Stimulated activated CD4-positive, alpha-beta T cell treated with anti-CD3 and anti-CD28 coated beads, Interleukin-15, amount 100 ng/mL, for 24 hours (primary cell): ENCODE measurements around the gene EXOC2.
"Not testable (repeated sequence)": the region's sequence is repeated elsewhere in the genome, so short reads cannot be mapped to it uniquely, and the experiment has no call there.

Experiments used
- DNase-seq: peaks from one replicate; pipeline ENCODE4 v3.0.0-alpha.2; 2020

Gene EXOC2

DNA sequence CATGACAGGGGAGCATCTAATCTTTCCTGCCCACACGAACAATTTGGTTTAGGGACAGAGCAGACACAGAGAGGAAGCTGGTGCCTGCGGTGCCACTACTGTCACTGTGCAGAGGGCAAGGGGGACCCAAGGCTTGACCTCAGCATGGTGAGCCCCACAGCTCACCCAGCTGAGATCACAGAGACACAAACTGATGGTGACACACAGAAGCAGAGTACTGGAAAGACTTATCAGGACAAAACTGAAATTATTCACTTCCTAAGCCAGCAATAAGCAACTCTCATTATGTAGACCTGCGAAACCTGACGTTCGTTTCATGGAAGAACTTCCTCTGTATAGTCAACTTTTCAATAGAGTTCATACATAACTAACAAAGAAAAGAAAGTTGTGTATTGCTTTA, 122.1 kb downstream of the EXOC2 start:
- DNase-seq = no peak

DNA sequence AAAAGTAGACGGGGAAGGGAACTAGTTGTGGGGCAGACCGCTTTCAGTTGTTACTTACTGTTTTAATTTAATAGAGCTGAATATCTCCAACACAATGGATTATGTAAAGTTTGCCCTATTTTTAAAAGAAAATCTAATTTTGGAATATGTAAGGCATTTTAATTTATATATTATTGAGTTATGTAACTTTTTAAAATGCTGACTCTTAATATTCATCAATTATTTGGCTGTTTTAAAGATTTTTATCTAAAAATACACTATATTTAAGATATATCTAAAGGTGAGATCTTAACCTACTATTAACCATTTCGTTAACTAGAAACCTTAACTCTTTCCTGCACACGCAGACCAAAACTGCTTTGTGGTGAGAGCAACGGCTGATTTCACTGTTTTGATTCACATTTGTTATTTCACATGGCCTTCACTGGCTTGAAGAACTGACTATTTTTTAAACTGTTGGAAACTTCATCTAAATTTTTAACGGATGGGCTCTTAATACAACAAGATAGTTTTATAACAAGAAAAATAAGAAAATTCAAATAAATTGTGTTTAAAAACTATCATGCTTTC, 123.9 kb downstream of the EXOC2 start:
- no peak for DNase-seq

DNA sequence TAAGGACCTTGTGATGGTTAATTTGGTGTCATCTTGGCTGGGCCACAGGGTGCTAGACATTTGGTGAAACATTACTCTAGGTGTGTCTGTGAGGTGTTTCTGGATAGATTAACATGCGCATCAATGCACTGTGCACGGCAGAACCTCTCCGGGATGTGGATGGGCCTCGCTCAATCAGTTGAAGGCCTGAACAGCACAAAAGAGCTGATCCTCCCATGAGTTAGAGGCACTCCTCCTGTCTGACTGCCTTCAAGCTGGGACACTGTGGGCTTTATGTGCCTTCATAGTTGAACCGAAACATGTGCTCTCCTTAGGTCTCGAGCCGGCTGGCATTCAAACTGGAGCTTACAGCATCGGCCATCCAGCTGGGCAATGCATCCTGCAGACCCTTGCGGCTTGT, 124.9 kb downstream of the EXOC2 start:
- DNase-seq = no peak

DNA sequence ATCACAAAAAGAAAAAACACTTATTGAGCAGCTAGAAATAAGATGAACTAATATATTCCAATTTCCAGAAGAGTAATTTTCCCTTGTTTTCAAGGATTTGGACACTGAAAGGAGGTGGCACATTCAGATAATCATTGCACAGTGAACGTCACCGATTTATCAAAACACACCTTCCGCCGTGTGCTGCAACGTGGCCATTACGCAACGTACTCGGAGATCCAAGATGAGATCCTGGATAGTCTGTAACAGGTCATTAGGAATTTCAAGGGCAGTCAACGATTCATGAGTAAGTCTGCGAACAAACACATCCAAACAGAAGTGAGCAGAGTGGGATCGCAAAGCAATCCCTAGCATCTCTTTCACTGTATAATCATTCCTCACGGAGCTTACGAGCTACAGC, 129.1 kb downstream of the EXOC2 start:
- no peak for DNase-seq

DNA sequence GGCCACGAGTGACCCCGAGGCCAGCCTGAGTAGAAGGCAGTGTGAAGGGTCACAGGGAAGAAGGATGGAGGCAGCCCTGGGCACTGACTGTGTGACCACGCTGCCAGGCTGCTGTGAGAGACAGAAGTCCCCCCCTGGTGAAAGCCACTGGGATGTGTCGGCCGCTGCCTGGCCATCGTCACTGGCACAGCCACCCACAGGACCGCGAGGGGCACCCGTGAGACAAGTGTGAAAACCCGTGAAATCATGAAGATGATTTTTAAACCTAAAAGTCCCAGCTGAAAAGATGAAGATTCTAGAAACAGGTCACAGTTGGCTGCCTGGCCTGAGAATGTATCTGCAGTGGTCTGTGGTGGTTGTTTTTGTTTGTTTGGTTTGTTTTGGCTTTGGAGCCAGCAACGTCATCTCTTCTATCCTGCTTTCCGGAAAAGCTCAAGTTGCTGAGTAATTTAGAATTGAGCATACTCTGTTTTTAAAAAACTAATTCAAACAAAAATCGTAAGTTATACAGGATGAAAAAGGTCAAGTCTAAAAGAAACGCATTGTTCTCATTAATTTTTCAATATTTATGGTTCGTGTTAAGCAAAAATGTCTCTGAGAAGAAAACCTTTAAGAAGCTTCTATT, 130.8 kb downstream of the EXOC2 start:
- no peak for DNase-seq

DNA sequence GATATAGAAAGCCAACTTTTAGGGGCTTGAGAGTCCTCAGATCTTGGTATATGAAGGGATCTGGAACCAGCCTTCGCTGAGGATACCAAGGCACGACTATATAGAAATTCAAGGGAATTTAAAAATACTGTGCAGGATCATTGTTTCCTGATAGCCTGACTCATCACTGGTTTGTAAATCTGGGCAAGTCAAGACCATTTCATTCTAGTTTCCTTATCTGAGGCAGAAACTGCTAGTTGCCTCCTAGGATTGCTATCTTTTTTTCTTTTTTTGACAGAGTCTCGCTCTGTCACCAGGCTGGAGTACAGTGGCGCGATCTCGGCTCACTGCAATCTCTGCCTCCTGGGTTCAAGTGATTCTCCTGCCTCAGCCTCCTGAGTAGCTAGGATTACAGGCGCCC, 131.6 kb downstream of the EXOC2 start:
- not testable (repeated sequence) for DNase-seq

DNA sequence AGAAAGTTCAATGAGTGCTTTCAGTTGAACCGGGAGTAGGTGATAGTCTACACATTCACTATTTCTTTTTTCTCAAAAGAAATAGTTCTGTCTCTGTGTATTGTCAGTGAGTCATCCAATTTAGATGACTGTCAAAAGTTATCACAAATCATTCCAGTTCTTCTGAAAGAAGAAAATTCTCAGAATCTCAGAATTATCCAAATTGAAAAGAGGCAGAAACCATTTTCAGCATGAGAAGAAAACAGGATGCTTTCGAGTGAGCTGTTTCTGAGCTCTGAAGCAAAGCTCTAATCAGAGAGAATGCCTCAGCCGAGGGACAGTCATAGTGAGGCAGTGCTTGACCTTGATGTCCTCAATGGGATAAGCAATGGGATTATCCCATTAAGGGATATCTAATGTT, 134.0 kb downstream of the EXOC2 start:
- DNase-seq = peak; percentile 35

DNA sequence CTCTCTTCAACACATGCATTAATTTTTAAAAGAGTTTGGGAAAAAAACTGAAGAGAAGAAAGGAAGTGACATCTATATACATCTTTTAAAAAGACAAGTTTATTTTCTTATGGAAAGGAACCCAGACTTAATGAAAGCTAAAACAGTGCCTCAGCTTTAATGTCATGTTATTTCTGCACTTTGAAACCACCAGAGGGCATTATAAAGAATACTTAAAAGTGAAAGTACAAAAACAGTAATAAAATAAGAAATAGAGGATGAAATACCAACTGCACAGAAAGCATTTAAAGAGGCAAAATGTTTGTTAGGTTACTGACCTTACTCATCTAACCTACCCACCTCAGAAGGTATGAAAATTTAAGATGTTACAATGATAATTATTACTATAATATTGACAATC, 134.8 kb downstream of the EXOC2 start:
- DNase-seq = no peak

DNA sequence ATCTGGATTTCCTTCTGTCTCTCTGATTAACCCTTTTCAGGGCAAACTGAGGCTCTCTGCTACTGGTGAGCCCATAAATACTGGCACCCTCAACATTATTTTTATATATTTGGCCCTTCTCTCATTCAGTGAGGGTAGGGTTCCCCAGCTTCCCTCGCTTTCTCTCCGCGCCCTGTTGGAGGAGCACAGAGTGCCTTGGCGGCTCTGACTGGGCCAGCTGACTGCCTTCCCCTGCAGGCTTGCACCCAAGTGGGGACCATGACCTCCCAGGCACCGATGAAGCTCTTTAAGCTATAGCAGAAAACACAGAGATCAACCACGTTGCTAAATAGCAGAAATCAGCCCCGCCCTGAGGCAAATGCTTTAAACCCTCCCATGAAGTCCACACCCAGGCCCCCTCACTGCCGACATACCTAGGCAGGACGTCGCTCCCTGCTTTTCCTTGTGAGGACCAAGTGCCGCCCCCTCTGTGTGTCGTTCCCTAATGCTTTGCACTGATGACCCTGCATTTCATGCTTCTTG, 141.0 kb downstream of the EXOC2 start:
- no peak for DNase-seq

DNA sequence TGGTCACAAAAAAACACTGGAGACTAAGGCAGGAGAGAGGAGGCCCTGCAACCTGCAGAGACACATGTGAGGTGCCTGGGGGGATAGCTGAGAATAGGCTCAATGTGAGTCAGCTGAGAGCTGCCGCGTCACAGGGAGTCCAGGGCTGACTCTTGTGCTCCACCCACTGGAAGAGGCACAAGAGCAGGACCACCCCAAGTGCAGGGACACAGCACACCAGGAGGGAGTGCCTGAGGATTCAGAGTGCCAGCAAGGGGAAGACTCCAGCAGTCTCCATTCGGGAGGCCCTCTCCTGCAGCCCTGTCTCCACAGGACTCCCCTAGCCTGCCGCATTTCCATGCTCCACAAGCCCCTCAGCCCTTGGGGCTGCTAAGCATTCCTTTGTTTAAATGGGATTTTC, 141.5 kb downstream of the EXOC2 start:
- peak; percentile 64 for DNase-seq

DNA sequence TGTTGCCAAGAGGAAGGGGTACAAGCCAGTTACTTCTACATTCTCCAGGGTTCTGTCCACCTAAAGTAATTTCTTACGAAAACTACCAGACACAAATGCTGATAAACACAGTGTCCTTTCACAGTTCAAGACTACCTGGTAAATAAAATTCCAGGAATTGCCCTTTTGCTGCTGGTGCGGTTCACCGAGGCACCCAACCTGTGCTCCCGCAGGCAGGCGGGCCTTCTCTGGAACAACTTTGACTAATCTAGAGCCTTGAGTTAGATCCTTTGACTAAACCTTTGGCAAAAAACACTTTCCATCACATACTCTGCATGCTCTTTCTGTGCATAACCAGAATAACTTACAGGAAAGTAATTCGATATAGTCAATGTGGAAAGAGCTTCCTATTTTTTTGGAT, 143.0 kb downstream of the EXOC2 start:
- peak; percentile 59 for DNase-seq

DNA sequence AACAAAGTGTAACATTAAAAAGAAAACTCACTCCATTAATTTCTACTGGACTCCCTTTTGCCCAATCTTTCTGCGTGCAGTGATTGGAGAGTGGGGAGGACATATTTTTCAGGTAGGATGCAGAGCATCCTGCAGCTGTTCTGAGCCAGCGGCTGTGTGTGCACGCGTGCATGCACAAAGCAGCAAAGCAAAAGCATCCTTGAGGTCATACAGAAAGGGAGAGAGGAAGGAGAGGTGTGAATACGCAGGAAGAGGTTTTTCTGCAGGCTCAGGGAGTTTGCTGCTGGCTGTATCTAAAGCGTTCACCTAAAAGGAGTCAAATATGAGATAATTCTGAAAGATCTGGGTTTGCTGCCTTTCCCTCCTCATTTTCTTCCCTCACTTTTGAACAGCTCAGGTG, 144.4 kb downstream of the EXOC2 start:
- peak; percentile 69 for DNase-seq

DNA sequence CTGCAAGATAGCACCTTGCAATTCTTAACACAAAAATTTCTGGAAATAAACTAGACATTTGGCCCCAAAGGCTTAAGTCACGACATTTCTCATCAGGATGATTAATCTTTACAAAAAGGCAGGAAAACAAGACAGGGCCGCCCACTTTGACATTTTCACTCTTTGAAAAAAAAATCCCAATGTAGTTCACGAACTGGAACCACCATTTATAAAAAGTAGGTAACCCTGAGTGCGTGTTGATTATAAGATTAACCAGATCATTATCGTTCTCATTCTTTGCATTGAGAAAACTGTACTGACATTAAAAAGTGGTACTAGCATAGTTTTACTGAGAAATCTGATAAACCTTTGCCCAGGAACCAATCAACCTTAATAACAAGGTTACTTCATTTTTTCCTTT, 144.8 kb downstream of the EXOC2 start:
- DNase-seq = peak; percentile 45

DNA sequence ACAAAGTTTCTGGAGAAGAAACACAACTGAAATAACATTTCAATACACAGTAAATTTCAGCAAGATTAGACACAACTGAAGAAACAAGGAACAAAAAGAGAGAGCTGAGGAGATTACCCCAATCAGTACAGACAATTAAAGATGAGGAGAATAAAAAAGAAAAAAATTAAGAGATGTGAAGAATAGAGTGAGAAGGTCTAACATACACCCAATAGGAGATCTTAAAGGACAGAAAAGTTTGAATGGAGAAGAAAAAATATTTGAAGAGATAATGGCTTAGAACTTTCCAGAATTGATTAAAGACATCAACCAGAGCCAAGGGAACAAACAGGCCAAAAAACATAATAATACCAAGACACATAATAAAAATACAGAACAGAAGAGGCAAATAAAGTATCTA, 152.4 kb downstream of the EXOC2 start:
- no peak for DNase-seq

DNA sequence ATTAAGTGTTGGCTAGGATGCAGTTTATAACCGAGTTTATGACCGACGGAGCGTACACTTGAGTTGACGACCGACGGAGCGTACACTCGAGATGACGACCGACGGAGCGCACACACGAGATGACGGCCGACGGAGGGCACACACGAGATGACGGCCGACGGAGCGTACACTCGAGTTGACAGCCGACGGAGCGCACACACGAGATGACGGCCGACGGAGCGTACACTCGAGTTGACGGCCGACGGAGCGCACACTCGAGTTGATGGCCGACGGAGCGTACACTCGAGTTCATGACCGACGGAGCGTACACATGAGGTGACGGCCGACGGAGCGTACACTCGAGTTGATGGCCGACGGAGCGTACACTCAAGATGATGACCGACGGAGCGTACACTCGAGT, 155.8 kb downstream of the EXOC2 start:
- DNase-seq = no peak

DNA sequence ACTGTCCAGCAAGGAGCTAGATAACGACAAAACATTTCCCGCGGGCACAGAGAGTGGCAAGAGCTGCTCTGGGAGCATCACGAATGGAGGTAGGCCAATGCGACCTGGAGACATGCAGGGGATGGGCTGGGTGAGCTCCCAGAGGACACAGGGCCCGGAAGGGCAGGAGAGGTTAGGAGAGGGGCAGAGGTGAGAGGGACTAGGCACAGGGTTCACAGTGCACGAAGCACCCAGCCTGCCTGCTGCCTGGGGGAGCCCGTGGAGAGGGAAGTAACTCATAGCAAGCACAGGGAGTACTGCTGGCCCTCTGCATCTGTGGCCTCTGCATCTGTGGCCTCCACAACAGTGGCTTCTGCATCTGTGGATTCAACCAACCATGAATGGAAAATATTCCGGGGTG, 162.5 kb downstream of the EXOC2 start:
- DNase-seq = no peak

DNA sequence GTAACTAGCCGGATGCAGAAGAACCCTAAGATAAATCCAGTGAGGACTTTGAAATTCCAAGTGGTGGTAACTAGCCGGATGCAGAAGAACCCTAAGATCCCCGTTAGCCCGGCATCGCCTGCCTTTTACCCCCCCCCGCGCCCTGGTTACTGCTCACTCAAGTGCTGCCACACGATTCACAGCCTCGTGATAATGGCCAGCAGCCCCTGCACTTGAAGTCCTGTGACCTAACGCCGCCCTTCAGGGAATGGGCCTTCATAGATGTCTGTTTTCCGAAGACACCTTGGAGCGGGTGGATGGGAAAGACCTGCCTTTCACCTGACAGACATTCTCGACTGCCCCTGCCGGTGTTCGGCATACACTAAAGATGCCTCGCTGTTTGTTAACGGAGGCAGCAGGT, 163.9 kb downstream of the EXOC2 start:
- DNase-seq = no peak

DNA sequence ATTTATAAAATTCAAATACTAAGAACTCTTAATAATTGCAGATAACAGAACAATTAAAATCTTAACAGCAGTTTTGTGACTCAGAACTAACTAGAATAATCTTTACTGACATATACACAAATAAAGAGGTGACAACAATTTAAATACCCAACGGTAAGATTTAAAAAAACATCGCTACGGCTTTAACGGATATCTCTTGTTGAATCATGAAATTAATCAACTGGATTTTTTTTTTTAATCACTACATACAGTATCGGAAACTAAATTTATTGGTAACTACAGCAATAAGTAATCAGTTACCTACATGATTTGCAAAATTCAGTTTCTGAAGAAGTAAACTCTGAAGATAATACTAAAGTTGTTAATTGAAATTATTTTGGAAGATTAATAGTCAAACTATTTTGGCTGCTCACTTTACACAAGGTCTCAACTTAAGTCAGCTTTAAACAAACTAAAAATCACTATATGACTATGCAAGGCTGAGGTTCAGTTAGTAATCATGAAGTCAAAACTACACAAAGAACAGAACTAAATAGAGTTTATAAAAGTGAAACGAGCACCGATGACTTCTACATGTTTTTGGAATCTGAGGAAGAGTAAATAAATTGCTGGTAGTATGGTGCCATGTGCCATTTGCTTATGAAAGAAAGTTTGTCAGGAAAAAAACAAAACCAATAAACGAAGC, 164.8 kb downstream of the EXOC2 start:
- no peak for DNase-seq

DNA sequence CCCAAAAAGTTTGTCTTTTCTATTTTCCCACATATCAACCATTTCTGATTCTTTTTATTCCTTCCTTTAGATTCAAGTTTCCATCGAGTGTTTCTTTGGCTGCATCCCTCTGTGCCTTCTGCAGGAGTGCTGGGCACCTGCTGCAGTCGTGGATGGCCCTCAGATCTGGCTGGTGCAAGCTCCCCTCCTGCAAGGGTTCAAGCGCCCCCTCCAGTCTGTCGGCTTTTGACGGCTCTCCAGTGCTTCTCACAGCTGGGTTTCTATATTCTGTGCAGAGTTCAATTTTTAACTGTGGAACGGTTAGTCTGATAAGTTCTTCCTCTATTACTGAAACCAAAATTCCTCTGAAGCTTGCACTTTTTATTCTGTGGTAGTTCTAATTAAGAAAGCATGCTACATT, 168.1 kb downstream of the EXOC2 start:
- peak; percentile 53 for DNase-seq

DNA sequence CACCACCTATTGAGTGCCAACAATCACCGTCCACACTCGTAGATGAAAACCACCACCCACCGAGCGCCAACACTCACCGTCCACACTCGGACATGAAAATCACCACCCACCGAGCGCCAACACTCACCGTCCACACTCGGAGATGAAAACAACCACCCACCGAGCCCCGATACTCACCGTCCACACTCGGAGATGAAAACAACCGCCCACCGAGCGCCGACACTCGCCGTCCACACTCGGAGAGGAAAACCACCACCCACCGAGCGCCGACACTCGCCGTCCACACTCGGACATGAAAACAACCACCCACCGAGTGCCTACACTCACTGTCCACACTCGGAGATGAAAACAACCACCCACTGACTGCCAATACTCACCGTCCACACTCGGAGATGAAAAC, 172.1 kb downstream of the EXOC2 start:
- DNase-seq = no peak

DNA sequence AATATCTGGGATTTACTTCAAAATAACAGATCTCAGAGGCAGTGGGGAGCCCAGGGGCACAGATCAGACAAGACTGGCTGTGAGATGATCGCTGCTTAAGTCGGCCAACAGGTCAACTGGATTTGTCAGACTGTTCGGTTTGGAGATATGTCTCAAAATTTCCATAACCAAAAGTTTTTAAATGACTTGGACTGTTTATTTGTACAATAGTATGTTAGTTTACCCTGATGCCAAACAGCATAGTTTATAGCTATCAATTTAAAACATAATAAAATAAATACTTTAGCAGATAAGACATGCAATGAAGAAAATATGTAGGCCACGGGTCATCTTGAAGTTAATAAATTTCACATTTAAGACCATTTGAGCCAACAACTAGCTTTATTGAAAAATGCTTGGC, 174.7 kb downstream of the EXOC2 start:
- no peak for DNase-seq

DNA sequence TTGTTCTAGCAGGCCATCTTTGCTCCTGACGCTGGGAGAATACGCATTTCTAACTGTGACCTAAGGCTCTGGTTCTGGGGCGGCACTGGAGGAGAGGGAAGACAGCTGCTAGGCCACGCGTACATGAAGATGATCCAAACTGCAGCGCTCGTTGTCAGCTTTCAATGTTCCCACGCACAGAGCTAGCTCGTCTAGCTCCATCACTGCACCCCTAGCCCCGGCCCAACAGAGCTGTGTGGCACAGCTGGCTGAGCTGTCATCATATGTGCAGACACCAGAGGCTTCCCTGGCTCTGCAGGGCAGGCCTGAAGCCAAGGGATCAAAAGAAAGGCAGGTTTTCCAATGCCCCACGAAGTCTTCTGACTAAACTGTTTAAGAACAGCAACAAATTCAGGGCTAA, 176.7 kb downstream of the EXOC2 start:
- DNase-seq = no peak

DNA sequence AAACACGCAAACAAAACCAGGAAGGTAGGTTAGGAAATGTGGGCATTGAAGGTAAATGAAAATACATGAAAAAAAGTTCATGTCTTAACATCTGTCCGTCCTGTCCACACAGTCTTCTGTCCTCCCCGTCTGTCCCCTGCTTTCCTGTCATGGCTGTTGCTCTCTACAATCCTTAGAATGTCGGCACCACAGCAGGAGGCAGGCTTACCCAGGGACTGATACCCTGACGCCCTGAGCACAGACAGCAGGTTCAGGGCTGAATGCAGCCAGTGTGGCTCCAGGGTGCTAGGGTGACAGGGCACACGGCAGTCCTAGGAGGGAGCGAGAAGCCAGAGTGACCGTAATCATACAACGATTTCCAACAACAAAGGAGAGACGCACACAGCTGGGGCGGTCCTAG, 177.7 kb downstream of the EXOC2 start:
- DNase-seq = no peak

DNA sequence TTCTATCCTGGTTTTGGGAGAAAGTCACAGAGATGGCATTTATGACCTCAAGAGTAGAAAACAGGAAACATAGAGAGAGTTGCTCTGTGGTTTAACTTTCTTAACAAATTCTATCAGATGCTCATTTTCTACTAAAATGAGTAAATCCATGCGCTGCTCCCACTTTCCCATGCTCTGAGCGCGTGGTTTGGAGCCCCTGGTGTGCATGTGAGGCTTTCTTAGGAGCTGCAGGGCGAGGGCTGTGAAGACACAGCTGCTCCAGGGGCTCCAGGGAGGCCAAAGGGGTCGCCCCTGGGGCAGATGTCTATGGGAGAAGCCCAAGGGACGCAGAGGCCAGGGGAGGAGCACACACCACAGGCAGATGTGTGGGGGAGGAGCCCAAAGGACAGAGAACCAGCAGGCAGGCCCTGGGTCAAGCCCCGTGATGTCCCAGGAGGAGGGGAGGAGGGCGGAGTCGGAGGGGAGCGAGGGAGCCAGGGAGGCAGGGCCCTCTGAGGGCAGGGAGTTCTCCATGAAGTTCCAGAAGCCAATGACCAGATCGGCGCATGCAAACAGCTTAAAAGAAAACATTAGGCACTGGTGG, 178.5 kb downstream of the EXOC2 start:
- peak; percentile 52 for DNase-seq
